SK-N-SH treated with all-trans-retinoic acid at 6 μM for 48 hours (cell line): ENCODE results near the gene EBF4.

Experiments used
- ATAC-seq: fragments of 200-7000 bp; cut with Tn5 transposase; 3 replicates; pipeline ENCODE4 v1.9.1; 2020; ENCODE audit warnings: mild to moderate bottlenecking, moderate library complexity
- ARNTL ChIP-seq: fragments of 450-650 bp; formaldehyde crosslinking; IDR thresholded peaks from 2 replicates; pipeline ENCODE4 v1.5.0; 2020; ENCODE audit warnings: low read depth, mild to moderate bottlenecking, moderate library complexity, borderline replicate concordance
- CREB5 ChIP-seq: fragments of 250-450 bp; sonication (Bioruptor Pico); IDR thresholded peaks from 2 replicates; pipeline ENCODE4 v1.5.1; 2020; ENCODE audit warnings: low read depth, mild to moderate bottlenecking, moderate library complexity
- CSDC2 ChIP-seq: fragments of 250-450 bp; sonication (Bioruptor Pico); IDR thresholded peaks from 2 replicates; pipeline ENCODE4 v1.5.0; 2020; ENCODE audit warnings: mild to moderate bottlenecking, moderate library complexity
- ESRRG ChIP-seq: fragments of 250-450 bp; sonication (Bioruptor Pico); IDR thresholded peaks from 2 replicates; pipeline ENCODE4 v1.6.1; 2021; ENCODE audit warnings: mild to moderate bottlenecking
- GLIS3 ChIP-seq: fragments of 250-450 bp; sonication (Bioruptor Pico); IDR thresholded peaks from 2 replicates; pipeline ENCODE4 v1.5.0; 2020; ENCODE audit warnings: mild to moderate bottlenecking, moderate library complexity
- ISL1 ChIP-seq: fragments of 250-450 bp; sonication (Bioruptor Pico); IDR thresholded peaks from 2 replicates; pipeline ENCODE4 v2.1.2; 2022; ENCODE audit warnings: mild to moderate bottlenecking, moderate library complexity
- POU6F1 ChIP-seq: fragments of 250-450 bp; sonication (Bioruptor Pico); IDR thresholded peaks from 2 replicates; pipeline ENCODE4 v1.8.0; 2021; ENCODE audit warnings: low read depth, mild to moderate bottlenecking, moderate library complexity, borderline replicate concordance
- PPARA ChIP-seq: fragments of 250-450 bp; sonication (Bioruptor Pico); IDR thresholded peaks from 2 replicates; pipeline ENCODE4 v1.5.0; 2020; ENCODE audit warnings: mild to moderate bottlenecking, borderline replicate concordance
- RARB ChIP-seq: fragments of 250-450 bp; sonication (Bioruptor Pico); IDR thresholded peaks from 2 replicates; pipeline ENCODE4 v1.8.0; 2021; ENCODE audit warnings: mild to moderate bottlenecking, moderate library complexity
- SNAI2 ChIP-seq: fragments of 250-450 bp; sonication (Bioruptor Pico); IDR thresholded peaks from 2 replicates; pipeline ENCODE4 v1.5.0; 2020; ENCODE audit warnings: mild to moderate bottlenecking, moderate library complexity
- ZC3H10 ChIP-seq: fragments of 250-450 bp; sonication (Bioruptor Pico); IDR thresholded peaks from 2 replicates; pipeline ENCODE4 v1.5.1; 2021; ENCODE audit warnings: mild to moderate bottlenecking, moderate library complexity
- ZFP3 ChIP-seq: fragments of 250-450 bp; sonication (Bioruptor Pico); IDR thresholded peaks from 2 replicates; pipeline ENCODE4 v1.5.0; 2020; ENCODE audit warnings: mild to moderate bottlenecking, moderate library complexity
- ZFP30 ChIP-seq: fragments of 450-650 bp; formaldehyde crosslinking; IDR thresholded peaks from 2 replicates; pipeline ENCODE4 v1.5.0; 2022; ENCODE audit warnings: mild to moderate bottlenecking, moderate library complexity
- ZNF565 ChIP-seq: fragments of 450-650 bp; formaldehyde crosslinking; conservative IDR thresholded peaks from 2 replicates; pipeline ENCODE4 v1.5.0; 2020; ENCODE audit warnings: low read depth, mild to moderate bottlenecking, moderate library complexity
- ZNF70 ChIP-seq: fragments of 450-650 bp; formaldehyde crosslinking; IDR thresholded peaks from 2 replicates; pipeline ENCODE4 v1.5.0; 2020; ENCODE audit warnings: mild to moderate bottlenecking, moderate library complexity
- ZNF8 ChIP-seq: fragments of 450-650 bp; formaldehyde crosslinking; IDR thresholded peaks from 2 replicates; pipeline ENCODE4 v1.5.0; 2020; ENCODE audit warnings: mild to moderate bottlenecking, moderate library complexity

EBF4 gene

GRCh38 chr20:2783908-2784566 is 91.5 kb downstream of the EBF4 start (continued):
- TF ChIP-seq POU6F1 = no peak
- no peak for TF ChIP-seq ISL1
- no peak for TF ChIP-seq ZFP30

GRCh38 chr20:2793471-2793870 is 100.9 kb downstream of the EBF4 start:
- TF ChIP-seq ZFP30 (no peak), ZNF70 (CRISPR knock-in tag) (no peak), PPARA (no peak), GLIS3 (CRISPR knock-in tag) (no peak), CREB5 (CRISPR knock-in tag) (no peak), ZNF8 (CRISPR knock-in tag) (no peak), RARB (CRISPR knock-in tag) (no peak), CSDC2 (no peak), ZC3H10 (no peak), ISL1 (no peak), ESRRG (CRISPR knock-in tag) (no peak), ZNF565 (no peak)
- no peak for ATAC-seq

- ATAC-seq = no peak
- no peak for TF ChIP-seq POU6F1
- TF ChIP-seq GLIS3 (CRISPR knock-in tag) = no peak
- TF ChIP-seq ESRRG (CRISPR knock-in tag) = no peak
- TF ChIP-seq ZFP3 (CRISPR knock-in tag) = no peak
- TF ChIP-seq, all 23 proteins: peak for 0
Measured at GRCh38 chr20:2794202-2794748, 101.7 kb downstream of the EBF4 start.

GRCh38 chr20:2794866-2795447 is 102.4 kb downstream of the EBF4 start:
- no peak for TF ChIP-seq SNAI2 (CRISPR knock-in tag)
- TF ChIP-seq ESRRG (CRISPR knock-in tag) = no peak
- no peak for TF ChIP-seq ZNF70 (CRISPR knock-in tag)
- TF ChIP-seq ARNTL = no peak
- no peak for TF ChIP-seq GLIS3 (CRISPR knock-in tag)
- no peak for TF ChIP-seq ZFP30
- TF ChIP-seq CREB5 (CRISPR knock-in tag) = no peak
- TF ChIP-seq ISL1 = no peak
- no peak for ATAC-seq

GRCh38 chr20:2795451-2795850 is 102.9 kb downstream of the EBF4 start:
- no peak for ATAC-seq
- TF ChIP-seq CSDC2 (no peak), ZC3H10 (no peak), SNAI2 (CRISPR knock-in tag) (no peak), ARNTL (no peak), POU6F1 (no peak)
